ENCODE results near the gene COL24A1. TPM values are rescaled to one million over a fixed set of nuclear protein-coding genes. Genes with fewer than 3 reads are reported as not detected.
"Not testable (repeated sequence)": the region's sequence is repeated elsewhere in the genome, so short reads cannot be mapped to it uniquely, and the experiment has no call there.

COL24A1 gene
- total RNA-seq, 1 donor from 2014 or later: 4.9 TPM

GRCh38 chr1:86072474-86072873, 84.1 kb downstream of the COL24A1 start:
- DNase-seq: not testable (repeated sequence)

GRCh38 chr1:86071870-86072269, 84.7 kb downstream of the COL24A1 start:
- DNase-seq: not testable (repeated sequence)

- DNase-seq: no peak
Observed at GRCh38 chr1:86069757-86070145, 86.8 kb downstream of the COL24A1 start.

- DNase-seq: no peak
Observed at GRCh38 chr1:86068841-86069756, 87.5 kb downstream of the COL24A1 start.

DNA sequence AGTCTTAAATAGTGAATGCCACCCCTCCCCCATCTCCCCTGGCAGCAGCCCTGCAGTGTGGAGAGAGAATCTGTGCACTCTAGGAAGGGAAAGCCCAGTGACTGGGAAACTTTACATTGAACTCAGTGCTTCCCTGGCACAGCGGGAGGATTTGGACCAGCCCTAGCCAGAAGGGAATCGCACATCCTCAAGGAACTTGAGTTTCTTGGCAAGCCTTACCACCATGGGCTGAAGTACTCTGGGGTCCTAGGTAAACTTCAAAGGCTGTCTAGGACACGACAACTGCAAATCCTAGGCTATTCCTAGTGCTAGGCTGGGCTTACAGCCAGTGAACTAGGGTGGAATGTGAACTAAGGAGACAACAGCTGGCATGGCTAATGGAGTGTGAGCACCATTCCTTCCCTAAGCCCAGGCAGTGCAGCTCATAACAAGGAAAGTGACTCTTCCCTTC, 88.3 kb downstream of the COL24A1 start:
- DNase-seq: peak; percentile 84

DNA sequence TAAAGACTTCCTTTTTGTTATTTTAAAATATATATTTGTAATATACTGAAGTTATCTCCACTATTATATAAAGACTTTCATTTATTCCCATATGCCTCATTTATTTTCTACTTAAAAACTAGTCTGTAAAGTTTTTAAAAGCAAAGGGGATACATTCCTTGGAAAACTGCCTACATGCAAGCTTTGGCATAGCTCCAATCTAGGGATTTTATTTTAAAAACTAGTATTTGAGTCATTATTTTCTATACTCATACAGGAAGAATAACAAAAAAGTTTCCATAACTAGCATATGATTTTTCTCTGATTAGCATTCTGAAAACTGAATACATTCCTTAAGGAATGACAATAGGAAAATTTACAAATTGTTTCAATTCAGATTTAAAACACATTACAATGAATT, 88.9 kb downstream of the COL24A1 start:
- peak; percentile 32 for DNase-seq

DNA sequence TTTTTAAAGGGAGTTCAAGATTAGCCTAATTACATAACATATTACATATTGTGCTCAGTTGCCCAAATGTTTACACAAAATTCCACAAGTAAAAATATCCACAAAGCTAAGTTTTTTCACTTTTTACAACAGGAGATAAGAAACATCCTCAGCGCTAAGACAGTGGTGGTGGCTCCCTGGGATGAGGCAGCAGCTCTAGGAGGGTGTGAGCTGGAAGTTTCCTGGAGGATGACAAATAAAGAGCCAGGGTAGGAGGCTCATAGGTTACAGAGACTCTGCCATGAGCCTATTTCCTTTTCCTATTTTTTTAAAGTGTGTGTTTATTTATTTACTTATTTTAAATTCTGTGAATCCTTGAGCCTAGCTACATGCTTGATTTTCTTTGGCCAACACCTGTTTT, 91.7 kb downstream of the COL24A1 start:
- DNase-seq: no peak

DNA sequence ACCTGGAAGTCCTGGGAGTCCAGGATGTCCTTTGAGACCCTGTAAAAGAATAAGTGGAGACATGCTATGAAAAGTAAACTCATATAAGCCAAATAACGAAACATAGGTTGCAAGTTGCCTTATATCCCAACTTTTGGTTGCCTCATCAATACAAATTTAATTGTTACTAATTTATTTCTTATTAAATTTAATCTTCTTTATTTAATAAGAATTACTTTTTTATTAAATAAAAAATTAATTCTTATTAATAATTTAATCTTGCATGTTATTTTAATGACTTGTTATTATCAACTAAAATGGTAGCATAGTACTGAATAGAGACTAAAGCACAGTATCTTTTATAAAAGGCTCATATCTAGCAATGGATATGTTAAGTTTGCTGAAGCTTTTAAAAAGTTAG, 92.9 kb downstream of the COL24A1 start:
- no peak for DNase-seq

GRCh38 chr1:86062453-86062852, 94.1 kb downstream of the COL24A1 start:
- no peak for DNase-seq

DNA sequence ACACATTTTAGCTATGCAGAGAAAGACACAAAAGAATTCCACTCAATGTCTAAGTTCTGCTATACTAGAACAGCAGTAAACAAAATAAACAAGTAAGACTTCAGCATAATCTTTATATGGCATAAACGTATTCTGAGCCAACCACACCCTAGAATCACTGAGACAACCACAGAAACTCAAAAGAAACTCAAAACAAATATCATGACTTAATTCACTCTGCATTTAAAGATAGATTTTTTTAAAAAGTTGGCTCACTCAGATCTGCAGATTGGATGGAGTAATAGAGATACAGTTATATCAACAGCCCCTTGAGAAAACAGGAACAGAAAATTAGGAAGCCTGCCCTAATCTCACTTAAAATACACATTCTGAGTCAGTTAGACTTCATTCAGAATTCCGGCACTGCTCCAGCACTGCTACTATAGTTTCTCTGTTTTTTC, 95.0 kb downstream of the COL24A1 start:
- peak; percentile 40 for DNase-seq

- no peak for DNase-seq
Observed at GRCh38 chr1:86054396-86054795, 102.2 kb downstream of the COL24A1 start.

GRCh38 chr1:86052948-86053698, 103.4 kb downstream of the COL24A1 start:
- DNase-seq: no peak

DNA sequence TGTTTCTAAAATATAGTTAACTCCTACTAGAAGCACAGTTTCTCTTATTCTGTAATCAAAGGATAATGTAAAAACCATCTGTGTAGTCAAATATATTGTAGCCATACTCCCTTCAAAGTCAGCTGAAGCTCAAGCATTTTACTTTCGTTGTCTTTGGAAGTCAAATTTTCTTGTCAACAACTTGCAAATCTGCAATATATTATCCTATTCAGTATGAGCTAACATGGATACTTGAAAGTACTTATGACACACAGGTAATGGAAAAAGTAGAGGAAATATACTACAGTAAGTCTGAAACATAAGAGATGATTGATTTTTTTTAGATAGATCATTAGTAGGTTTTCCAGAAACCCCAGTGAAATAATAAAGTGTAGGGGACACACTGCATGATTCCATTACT, 121.5 kb downstream of the COL24A1 start:
- DNase-seq: peak; percentile 26

DNA sequence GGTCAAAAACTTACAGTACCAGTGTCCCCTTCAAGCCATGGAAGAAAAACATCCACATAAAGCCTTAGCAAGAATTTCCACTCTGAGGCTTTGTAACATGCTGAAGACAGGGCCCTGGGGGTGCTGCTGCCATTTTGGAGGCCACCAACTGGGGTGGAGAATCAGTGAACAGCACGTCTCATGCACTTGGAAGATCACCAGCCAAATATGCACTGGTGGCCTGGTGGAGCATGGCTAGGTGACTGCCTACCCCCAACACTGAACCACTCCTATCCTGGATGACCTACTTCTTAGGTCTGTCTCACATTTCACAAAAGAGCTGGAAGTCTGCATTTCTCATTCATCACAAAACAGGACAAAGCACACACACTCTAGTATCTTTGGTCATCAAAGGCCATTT, 126.4 kb downstream of the COL24A1 start:
- no peak for DNase-seq

- DNase-seq: peak; percentile 69
Observed at GRCh38 chr1:86018283-86018923, 138.2 kb downstream of the COL24A1 start.

DNA sequence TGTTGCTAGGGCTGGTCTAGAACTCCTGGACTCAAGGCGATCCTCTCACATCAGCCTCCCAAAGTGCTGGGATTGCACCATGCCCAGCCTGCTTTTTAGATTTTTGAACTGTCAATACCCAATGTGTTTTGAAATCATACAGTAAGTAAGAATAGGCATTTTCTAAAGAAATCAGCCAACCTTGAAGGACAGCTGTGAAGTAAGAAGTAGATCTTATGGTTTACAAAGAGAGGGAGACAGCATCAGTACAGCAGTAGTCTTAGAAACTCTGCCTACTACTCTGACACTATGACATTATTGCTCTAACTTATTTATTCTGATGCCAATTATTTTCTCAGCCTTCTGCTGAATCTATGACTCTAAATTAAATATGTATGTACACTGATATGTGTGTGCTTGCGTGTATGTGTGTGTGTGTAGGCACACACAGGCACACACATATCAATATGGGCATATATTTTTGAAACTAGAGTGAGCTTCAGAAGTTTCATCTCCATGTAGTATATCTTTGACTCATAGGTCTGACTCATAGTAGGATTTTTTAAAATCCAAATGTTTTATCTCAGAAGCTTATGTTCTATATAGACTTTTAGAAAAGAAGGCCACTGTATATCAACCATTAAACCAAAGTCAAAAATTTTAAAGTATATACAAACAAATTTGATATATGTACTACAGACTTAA, 140.4 kb downstream of the COL24A1 start:
- DNase-seq: no peak

GRCh38 chr1:86015375-86015774, 141.2 kb downstream of the COL24A1 start:
- no peak for DNase-seq

DNA sequence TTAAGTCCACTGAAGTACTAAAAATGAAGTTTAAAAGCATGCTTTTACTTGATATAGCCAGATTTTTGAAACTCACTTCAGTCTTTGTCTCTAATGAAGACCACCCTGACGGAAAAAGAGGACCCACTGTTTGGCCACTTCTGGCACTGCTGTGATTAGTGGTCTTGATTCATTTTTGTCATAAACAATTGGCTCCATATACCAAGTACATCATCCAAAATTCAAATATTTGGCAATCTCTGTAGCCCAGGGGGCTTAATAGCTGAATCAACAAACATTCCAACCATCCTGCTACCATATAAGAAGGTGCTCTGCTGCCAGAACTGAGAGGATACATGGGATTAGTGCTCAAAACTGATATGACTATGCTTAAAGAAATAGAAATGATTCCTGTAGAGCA, 156.0 kb downstream of the COL24A1 start:
- DNase-seq: no peak

- DNase-seq: no peak
Observed at GRCh38 chr1:85998105-85998855, 158.3 kb downstream of the COL24A1 start.

DNA sequence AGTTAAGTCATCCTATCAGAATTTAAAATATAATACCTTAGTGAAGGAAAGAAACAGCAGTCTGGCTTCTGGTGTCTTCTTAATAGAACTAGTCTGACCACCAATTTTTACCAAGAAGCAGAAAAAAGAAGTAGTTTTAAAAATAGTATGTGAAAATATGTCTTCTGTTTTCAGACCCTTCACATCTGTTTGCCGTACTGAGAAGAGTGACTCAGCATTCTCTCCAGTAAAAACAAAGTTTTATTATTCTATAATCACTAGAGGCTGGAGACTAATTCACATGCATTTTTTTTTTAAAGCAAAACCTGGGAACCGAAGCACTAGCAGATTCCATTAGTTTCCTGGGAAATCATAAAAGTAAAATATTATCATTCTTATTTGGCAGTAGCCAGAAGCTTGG, 163.8 kb downstream of the COL24A1 start:
- no peak for DNase-seq

- no peak for DNase-seq
Observed at GRCh38 chr1:85991261-85991660, 165.3 kb downstream of the COL24A1 start.
